ENCODE measurements around the gene FLYWCH1. TPM values are rescaled to one million over a fixed set of nuclear protein-coding genes. Genes with fewer than 3 reads are reported as not detected.

The FLYWCH1 gene
- total and polyA plus RNA-seq, 10 of the 15 experiments (the other 5 are each of a cell fraction or from before 2014, with no cell fraction given) = 0.47 to 33.8 (median 11.2) TPM

GRCh38 chr16:2927010-2927646 is 15.4 kb downstream of the FLYWCH1 start:
- peak; percentile 100 for ATAC-seq
- TF ChIP-seq FOXK2 (IDR thresholded peaks at IDR 0.05) (no peak), JUNB (IDR thresholded peaks at IDR 0.05) (no peak), LARP7 (IDR thresholded peaks at IDR 0.05) (no peak), CHD2 (IDR thresholded peaks at IDR 0.05; ENCODE audit: borderline replicate concordance, low read depth, low read length) (no peak), EED (IDR thresholded peaks at IDR 0.05; ENCODE audit: low read depth) (no peak), PAX8 (IDR thresholded peaks at IDR 0.05) (no peak), SUPT20H (IDR thresholded peaks at IDR 0.05; ENCODE audit: borderline replicate concordance, control insufficient read depth, low read depth, low read length) (no peak), BHLHE40 (IDR thresholded peaks at IDR 0.05; ENCODE audit: borderline replicate concordance in 1 of 2, low read depth in 2 of 2, low read length in 1 of 2) (peak in 1 of 2 experiments; percentile 35; a peak in 1 of 4 replicates), ZBED1 (IDR thresholded peaks at IDR 0.05; ENCODE audit: borderline replicate concordance) (no peak), SKIL (IDR thresholded peaks at IDR 0.05; ENCODE audit: low read depth, poor library complexity, severe bottlenecking) (no peak), SREBF2 (IDR thresholded peaks at IDR 0.05; ENCODE audit: low read length) (no peak), YY1 (IDR thresholded peaks at IDR 0.05; ENCODE audit: low read depth, low read length) (peak; percentile 64; the same call in 1 of the 2 replicates), ZNF274 (IDR thresholded peaks at IDR 0.05; ENCODE audit: insufficient read depth, insufficient read length) (no peak)
- TF ChIP-seq, protein P1, sequence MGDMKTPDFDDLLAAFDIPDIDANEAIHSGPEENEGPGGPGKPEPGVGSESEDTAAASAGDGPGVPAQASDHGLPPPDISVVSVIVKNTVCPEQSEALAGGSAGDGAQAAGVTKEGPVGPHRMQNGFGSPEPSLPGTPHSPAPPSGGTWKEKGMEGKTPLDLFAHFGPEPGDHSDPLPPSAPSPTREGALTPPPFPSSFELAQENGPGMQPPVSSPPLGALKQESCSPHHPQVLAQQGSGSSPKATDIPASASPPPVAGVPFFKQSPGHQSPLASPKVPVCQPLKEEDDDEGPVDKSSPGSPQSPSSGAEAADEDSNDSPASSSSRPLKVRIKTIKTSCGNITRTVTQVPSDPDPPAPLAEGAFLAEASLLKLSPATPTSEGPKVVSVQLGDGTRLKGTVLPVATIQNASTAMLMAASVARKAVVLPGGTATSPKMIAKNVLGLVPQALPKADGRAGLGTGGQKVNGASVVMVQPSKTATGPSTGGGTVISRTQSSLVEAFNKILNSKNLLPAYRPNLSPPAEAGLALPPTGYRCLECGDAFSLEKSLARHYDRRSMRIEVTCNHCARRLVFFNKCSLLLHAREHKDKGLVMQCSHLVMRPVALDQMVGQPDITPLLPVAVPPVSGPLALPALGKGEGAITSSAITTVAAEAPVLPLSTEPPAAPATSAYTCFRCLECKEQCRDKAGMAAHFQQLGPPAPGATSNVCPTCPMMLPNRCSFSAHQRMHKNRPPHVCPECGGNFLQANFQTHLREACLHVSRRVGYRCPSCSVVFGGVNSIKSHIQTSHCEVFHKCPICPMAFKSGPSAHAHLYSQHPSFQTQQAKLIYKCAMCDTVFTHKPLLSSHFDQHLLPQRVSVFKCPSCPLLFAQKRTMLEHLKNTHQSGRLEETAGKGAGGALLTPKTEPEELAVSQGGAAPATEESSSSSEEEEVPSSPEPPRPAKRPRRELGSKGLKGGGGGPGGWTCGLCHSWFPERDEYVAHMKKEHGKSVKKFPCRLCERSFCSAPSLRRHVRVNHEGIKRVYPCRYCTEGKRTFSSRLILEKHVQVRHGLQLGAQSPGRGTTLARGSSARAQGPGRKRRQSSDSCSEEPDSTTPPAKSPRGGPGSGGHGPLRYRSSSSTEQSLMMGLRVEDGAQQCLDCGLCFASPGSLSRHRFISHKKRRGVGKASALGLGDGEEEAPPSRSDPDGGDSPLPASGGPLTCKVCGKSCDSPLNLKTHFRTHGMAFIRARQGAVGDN (IDR thresholded peaks at IDR 0.05) = no peak

More at GRCh38 chr16:2927010-2927646, 15.4 kb downstream of the FLYWCH1 start:
- Histone ChIP-seq H3K4me3 (no peak overlapping the region), H3K9me3 (replicated peaks; ENCODE audit: control insufficient read depth, insufficient read depth, low read length) (no peaks in the 10 kb centered on the region), H4K20me1 (ENCODE audit: control insufficient read depth, insufficient read depth) (no peaks in the 10 kb centered on the region), H3K4me2 (ENCODE audit: control insufficient read depth, insufficient read depth) (peak overlapping the region; percentile 62; the same call in 1 of the 2 replicates), H3K79me2 (ENCODE audit: control insufficient read depth, insufficient read depth, low read length) (no peaks in the 10 kb centered on the region), H3K9ac (ENCODE audit: control insufficient read depth, insufficient read depth, low read length) (no peak overlapping the region), H3K4me1 (ENCODE audit: control insufficient read depth, insufficient read depth, low read length) (no peaks in the 10 kb centered on the region), H2AFZ (ENCODE audit: control insufficient read depth, low read depth, low read length) (peak overlapping the region; percentile 64), H3K27ac (ENCODE audit: control insufficient read depth, insufficient read depth) (no peak overlapping the region), H3K36me3 (ENCODE audit: control insufficient read depth in 2 of 2, insufficient read depth in 2 of 2, low read length in 1 of 2) (peaks cover 0 to 10% of the 10 kb centered on the region in 2 experiments; a peak in 2 of 4 replicates), H3K27me3 (replicated peaks in 1 of 2; ENCODE audit: control insufficient read depth in 2 of 2, insufficient read depth in 2 of 2, low read length in 1 of 2) (no peaks in the 10 kb centered on the region)
- ChIA-PET CTCF (interaction anchor here (0.6 to 2.2 kb wide), 29 partner anchors 8 to 88 kb away, joined by 3 to 27 read pairs (median 7); partner anchors contain the start of genes FLYWCH1, FLYWCH2 and KREMEN2), RAD21 (ENCODE audit: unreplicated experiment) (interaction anchor here (0.6 to 1.5 kb wide), 16 partner anchors 11 to 88 kb away, joined by 3 to 4 read pairs (median 3); partner anchors contain the start of genes FLYWCH1, FLYWCH2 and KREMEN2), POLR2A (interaction anchor here (1.2 kb wide), 1 partner anchor 16 kb away, joined by 7 read pairs; the partner anchor contains the start of gene FLYWCH1), SMC1A (ENCODE audit: uncharacterized antibody, unreplicated experiment) (interaction anchor here (0.6 to 1.8 kb wide), 7 partner anchors 8 to 59 kb away, joined by 3 to 9 read pairs (median 4); partner anchors contain the start of genes FLYWCH2 and PKMYT1)
- DNase-seq (ENCODE audit: low read depth, low spot score) = no peak
- BruUV-seq (replicated peaks) = no TSS peak
- FAIRE-seq = peak; percentile 98
- intact Hi-C loops (cut with micrococcal nuclease; ENCODE audit: unreplicated experiment) = loop anchor here (5.0 kb wide), 1 partner anchor 55 kb away; the partner anchor contains the start of gene PKMYT1
- in situ Hi-C loops (cut with MboI) = no loop called here
- 7% methylated on average over 19 of the region's 19 CpGs for WGBS (ENCODE audit: insufficient coverage, insufficient replicate concordance, low lambda C conversion rate, missing lambda C conversion rate)
